IPS-18a (cell line): ENCODE results near the gene ADRB1.

Experiments used
- H3K27ac ChIP-seq: one replicate; pipeline ENCODE4 v1.5.1; 2013; ENCODE audit warnings: low read length
- H3K27me3 ChIP-seq: one replicate; pipeline ENCODE4 v1.6.1; 2013; ENCODE audit warnings: mild to moderate bottlenecking, low read length; ENCODE audit not compliant: control insufficient read depth, insufficient read depth
- H3K36me3 ChIP-seq: one replicate; pipeline ENCODE4 v1.6.1; 2013; ENCODE audit warnings: low read depth, low read length; ENCODE audit not compliant: control insufficient read depth
- H3K4me1 ChIP-seq: one replicate; pipeline ENCODE4 v1.6.1; 2013; ENCODE audit warnings: low read depth, low read length; ENCODE audit not compliant: control insufficient read depth
- H3K4me3 ChIP-seq: one replicate; pipeline ENCODE4 v1.5.1; 2013; ENCODE audit warnings: low read length
- H3K9ac ChIP-seq: one replicate; pipeline ENCODE4 v1.6.1; 2013; ENCODE audit warnings: mild to moderate bottlenecking, low read length, moderate library complexity
- H3K9me3 ChIP-seq: one replicate; pipeline ENCODE4 v1.6.1; 2013; ENCODE audit warnings: low read depth, low read length; ENCODE audit not compliant: control insufficient read depth

Gene ADRB1

DNA sequence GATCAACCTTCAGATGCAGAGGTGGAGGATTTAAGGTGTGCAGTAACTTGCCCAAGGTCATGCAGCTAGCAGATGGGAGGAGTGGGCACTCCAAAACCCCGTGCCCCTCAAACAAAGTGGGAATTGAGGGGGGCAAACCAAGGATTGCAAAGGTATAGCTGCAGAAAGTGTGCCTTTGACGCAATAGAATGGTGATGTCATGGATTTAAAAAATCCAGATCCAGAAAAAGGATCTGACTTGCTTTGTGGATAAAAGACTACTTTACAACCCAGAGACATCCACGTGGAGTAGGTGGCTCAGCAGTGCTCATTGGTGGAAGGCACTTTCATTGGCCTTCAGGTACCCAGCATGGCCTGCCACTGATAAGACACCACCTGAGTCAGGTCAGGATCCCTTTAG, 15.7 kb upstream of the ADRB1 start:
- H3K4me3 ChIP-seq, result no peak overlapping the region
- H3K27me3 ChIP-seq, result no peaks in the 10 kb centered on the region
- H3K27ac ChIP-seq, result no peak overlapping the region
- no peaks in the 10 kb centered on the region for H3K9me3 ChIP-seq
- no peaks in the 10 kb centered on the region for H3K4me1 ChIP-seq
- H3K36me3 ChIP-seq, result no peaks in the 10 kb centered on the region
- no peak overlapping the region for H3K9ac ChIP-seq

DNA sequence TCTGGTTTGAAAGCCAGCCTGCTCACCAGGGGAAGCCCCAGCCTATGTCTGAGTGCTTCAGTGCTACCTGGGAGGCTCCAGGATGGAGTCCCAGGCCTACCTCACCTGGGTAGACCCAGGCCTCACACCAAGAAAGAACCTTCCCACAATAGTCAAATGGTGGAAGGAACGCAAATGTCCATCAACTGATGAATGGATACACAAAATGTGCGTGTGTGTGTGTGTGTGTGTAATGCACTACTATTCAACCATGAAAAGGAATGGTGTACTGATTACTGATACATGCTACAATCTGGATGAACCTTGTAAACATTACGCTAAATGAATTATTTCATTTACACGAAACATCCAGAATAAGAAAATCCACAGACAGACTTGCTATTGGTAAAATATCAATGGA, 15.2 kb upstream of the ADRB1 start:
- H3K27ac ChIP-seq, result no peak overlapping the region

DNA sequence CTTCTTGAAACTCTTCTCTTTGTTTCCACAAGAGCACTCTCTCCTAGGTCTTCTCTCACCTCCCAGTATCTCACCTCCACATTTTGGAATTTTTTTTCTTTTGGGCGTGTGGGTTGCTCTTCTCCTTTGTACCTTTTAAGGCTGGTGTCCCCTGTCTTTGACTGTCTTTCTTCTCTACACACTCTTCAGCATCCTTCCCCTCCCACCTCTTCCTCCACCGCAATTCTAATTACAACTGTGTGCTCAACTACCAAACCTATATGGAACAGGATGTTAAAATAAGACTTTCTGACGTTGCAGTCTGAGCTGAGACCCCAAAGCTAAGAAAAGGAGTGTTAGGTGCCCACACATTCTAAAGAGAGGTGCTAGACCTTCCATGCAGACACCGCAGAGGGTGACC, 14.0 kb upstream of the ADRB1 start:
- H3K4me1 ChIP-seq, result no peaks in the 10 kb centered on the region

More for the DNA sequence above, 15.2 kb upstream of the ADRB1 start:
- Histone ChIP-seq H3K27me3 (no peaks in the 10 kb centered on the region), H3K4me1 (no peaks in the 10 kb centered on the region), H3K9ac (no peak overlapping the region), H3K4me3 (no peak overlapping the region), H3K36me3 (no peaks in the 10 kb centered on the region), H3K9me3 (no peaks in the 10 kb centered on the region)

GRCh38 chr10:114030140-114030539, 13.5 kb upstream of the ADRB1 start:
- H3K27me3 ChIP-seq, result no peaks in the 10 kb centered on the region
- H3K27ac ChIP-seq, result no peak overlapping the region
- no peak overlapping the region for H3K4me3 ChIP-seq
- no peaks in the 10 kb centered on the region for H3K4me1 ChIP-seq
- H3K9ac ChIP-seq, result no peak overlapping the region
- H3K36me3 ChIP-seq, result no peaks in the 10 kb centered on the region
- no peaks in the 10 kb centered on the region for H3K9me3 ChIP-seq

More for the DNA sequence above, 14.0 kb upstream of the ADRB1 start:
- no peaks in the 10 kb centered on the region for H3K27me3 ChIP-seq
- H3K36me3 ChIP-seq, result no peaks in the 10 kb centered on the region
- no peak overlapping the region for H3K9ac ChIP-seq
- no peak overlapping the region for H3K4me3 ChIP-seq
- no peak overlapping the region for H3K27ac ChIP-seq
- H3K9me3 ChIP-seq, result no peaks in the 10 kb centered on the region

- no peaks in the 10 kb centered on the region for H3K27me3 ChIP-seq
- no peaks in the 10 kb centered on the region for H3K36me3 ChIP-seq
- no peaks in the 10 kb centered on the region for H3K9me3 ChIP-seq
- no peak overlapping the region for H3K4me3 ChIP-seq
- no peak overlapping the region for H3K27ac ChIP-seq
- H3K9ac ChIP-seq, result no peak overlapping the region
- H3K4me1 ChIP-seq, result no peaks in the 10 kb centered on the region
These were observed 12.3 kb upstream of the ADRB1 start for GRCh38 chr10:114031073-114031972.

- Histone ChIP-seq H3K9me3 (no peaks in the 10 kb centered on the region), H3K4me1 (no peaks in the 10 kb centered on the region), H3K27me3 (no peaks in the 10 kb centered on the region), H3K27ac (no peak overlapping the region), H3K36me3 (no peaks in the 10 kb centered on the region), H3K9ac (no peak overlapping the region), H3K4me3 (no peak overlapping the region)
These were observed 10.1 kb upstream of the ADRB1 start for GRCh38 chr10:114033566-114033965.

DNA sequence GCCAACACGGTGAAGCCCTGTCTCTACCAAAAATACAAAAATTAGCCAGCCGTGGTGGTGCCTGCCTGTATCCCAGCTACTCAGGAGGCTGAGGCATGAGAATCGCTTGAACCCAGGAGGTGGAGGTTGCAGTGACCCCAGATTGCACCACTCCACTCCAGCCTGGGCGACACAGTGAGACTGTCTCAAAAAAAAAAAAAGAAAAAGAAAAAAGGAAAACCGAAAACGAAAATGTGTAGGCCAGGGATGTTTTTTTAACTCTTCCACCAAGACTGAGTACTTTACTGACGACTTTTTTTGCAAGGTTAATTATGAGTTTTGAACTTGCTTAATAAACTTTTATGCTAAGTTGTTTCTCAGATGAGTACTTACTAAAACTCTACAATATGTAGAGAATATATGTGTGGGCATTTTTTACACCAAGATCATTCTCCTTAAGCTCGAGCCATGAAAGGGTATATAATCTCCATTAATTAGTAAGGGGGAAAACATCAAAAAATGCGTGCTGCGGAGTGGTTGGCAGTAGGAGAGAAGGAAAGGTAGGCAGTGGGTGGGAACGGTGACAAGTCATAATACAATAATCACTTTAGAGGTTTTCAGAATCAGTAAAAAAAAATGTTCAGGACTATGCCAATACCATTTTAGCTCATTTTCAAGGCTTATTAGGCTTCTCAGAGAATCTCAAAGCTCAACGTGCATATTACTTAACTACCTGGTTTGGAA, 8.6 kb upstream of the ADRB1 start:
- H3K27me3 ChIP-seq, result peaks cover 6% of the 10 kb centered on the region
- H3K4me1 ChIP-seq, result no peaks in the 10 kb centered on the region

GRCh38 chr10:114035791-114036190, 7.9 kb upstream of the ADRB1 start:
- Histone ChIP-seq H3K36me3 (no peaks in the 10 kb centered on the region), H3K27me3 (peaks cover 12% of the 10 kb centered on the region), H3K4me1 (no peaks in the 10 kb centered on the region), H3K9me3 (no peaks in the 10 kb centered on the region), H3K9ac (no peak overlapping the region), H3K27ac (no peak overlapping the region), H3K4me3 (no peak overlapping the region)

More for the DNA sequence above, 8.6 kb upstream of the ADRB1 start:
- Histone ChIP-seq H3K4me3 (no peak overlapping the region), H3K36me3 (no peaks in the 10 kb centered on the region), H3K9ac (no peak overlapping the region), H3K9me3 (no peaks in the 10 kb centered on the region), H3K27ac (no peak overlapping the region)

GRCh38 chr10:114038819-114039218, 4.8 kb upstream of the ADRB1 start:
- Histone ChIP-seq H3K27me3 (peaks cover 40% of the 10 kb centered on the region), H3K27ac (no peak overlapping the region), H3K9me3 (no peaks in the 10 kb centered on the region), H3K36me3 (no peaks in the 10 kb centered on the region), H3K9ac (no peak overlapping the region), H3K4me1 (peaks cover 3% of the 10 kb centered on the region), H3K4me3 (no peak overlapping the region)

- Histone ChIP-seq H3K4me3 (no peak overlapping the region), H3K9me3 (no peaks in the 10 kb centered on the region), H3K9ac (no peak overlapping the region), H3K27me3 (peaks cover 64% of the 10 kb centered on the region), H3K4me1 (peaks cover 3% of the 10 kb centered on the region), H3K36me3 (no peaks in the 10 kb centered on the region), H3K27ac (no peak overlapping the region)
These were observed 2.5 kb upstream of the ADRB1 start for GRCh38 chr10:114041166-114041565.

GRCh38 chr10:114042895-114043531, 653 bp upstream of the ADRB1 start:
- Histone ChIP-seq H3K27ac (no peak overlapping the region), H3K36me3 (no peaks in the 10 kb centered on the region), H3K9me3 (no peaks in the 10 kb centered on the region), H3K9ac (no peak overlapping the region), H3K27me3 (peaks cover 82% of the 10 kb centered on the region), H3K4me3 (peak overlapping the region; percentile 49), H3K4me1 (peaks cover 3% of the 10 kb centered on the region)
